IPS DF 6.9 (cell line): ENCODE results near the gene HACE1.
"Not testable (repeated sequence)": the region's sequence is repeated elsewhere in the genome, so short reads cannot be mapped to it uniquely, and the experiment has no call there.

Experiments used
- DNase-seq: peaks from one replicate; pipeline ENCODE4 v3.0.0-alpha.2; 2013; ENCODE audit warnings: low read depth, low spot score
- H3K27ac ChIP-seq: one replicate; pipeline ENCODE4 v1.5.1; 2013; ENCODE audit warnings: low read length, control low read depth
- H3K27me3 ChIP-seq: 2 replicates; pipeline ENCODE4 v1.6.1; 2013; ENCODE audit warnings: mild to moderate bottlenecking, low read length; ENCODE audit not compliant: control insufficient read depth, insufficient read depth
- H3K36me3 ChIP-seq: 2 replicates; pipeline ENCODE4 v1.6.1; 2013; ENCODE audit warnings: low read length; ENCODE audit not compliant: control insufficient read depth, insufficient read depth
- H3K4me1 ChIP-seq: 2 replicates; pipeline ENCODE4 v1.6.1; 2013; ENCODE audit warnings: low read length; ENCODE audit not compliant: control insufficient read depth, insufficient read depth
- H3K4me3 ChIP-seq: 2 replicates; pipeline ENCODE4 v1.5.1; 2013; ENCODE audit warnings: mild to moderate bottlenecking, low read length
- H3K9me3 ChIP-seq: 2 replicates; pipeline ENCODE4 v1.6.1; 2013; ENCODE audit warnings: low read length, inconsistent platforms; ENCODE audit not compliant: control insufficient read depth, insufficient read depth
- WGBS: extraction: QIAGEN DNeasy Blood & Tissue Kit; methylation state at CpG from one replicate; pipeline ENCODE4 v1.1.7; 2013; ENCODE audit warnings: mixed read lengths, missing lambda C conversion rate; ENCODE audit not compliant: insufficient read length, insufficient coverage; 5-methylcytosine and 5-hydroxymethylcytosine counted together

Gene HACE1

GRCh38 chr6:104739124-104739523, 120.6 kb downstream of the HACE1 start:
- not testable (repeated sequence) for H3K27me3 ChIP-seq, DNase-seq, H3K36me3 ChIP-seq, H3K4me1 ChIP-seq, H3K27ac ChIP-seq, H3K4me3 ChIP-seq, H3K9me3 ChIP-seq
- WGBS = no CpG with 5 or more reads among the region's 3 CpGs

DNA sequence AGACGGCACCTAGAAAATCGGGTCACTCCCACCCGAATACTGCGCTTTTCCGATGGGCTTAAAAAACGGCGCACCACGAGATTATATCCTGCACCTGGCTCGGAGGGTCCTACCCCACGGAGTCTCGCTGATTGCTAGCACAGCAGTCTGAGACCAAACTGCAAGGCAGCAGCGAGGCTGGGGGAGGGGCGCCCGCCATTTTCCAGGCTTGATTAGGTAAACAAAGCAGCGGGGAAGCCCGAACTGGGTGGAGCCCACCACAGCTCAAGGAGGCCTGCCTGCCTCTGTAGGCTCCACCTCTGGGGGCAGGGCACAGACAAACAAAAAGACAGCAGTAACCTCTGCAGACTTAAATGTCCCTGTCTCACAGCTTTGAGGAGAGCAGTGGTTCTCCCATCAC, 122.2 kb downstream of the HACE1 start:
- not testable (repeated sequence) for H3K36me3 ChIP-seq, H3K4me3 ChIP-seq, H3K27ac ChIP-seq, DNase-seq, H3K27me3 ChIP-seq, H3K4me1 ChIP-seq, H3K9me3 ChIP-seq
- no CpG with 5 or more reads among the region's 16 CpGs for whole genome bisulfite sequencing

GRCh38 chr6:104736545-104736944, 123.2 kb downstream of the HACE1 start:
- no peak overlapping the region for H3K27ac ChIP-seq
- H3K27me3 ChIP-seq = no peaks in the 10 kb centered on the region
- H3K36me3 ChIP-seq = no peaks in the 10 kb centered on the region
- DNase-seq = no peak
- no CpG with 5 or more reads among the region's 1 CpG for WGBS
- H3K4me3 ChIP-seq = no peak overlapping the region
- H3K4me1 ChIP-seq = no peaks in the 10 kb centered on the region
- no peaks in the 10 kb centered on the region for H3K9me3 ChIP-seq

GRCh38 chr6:104730450-104730849, 129.3 kb downstream of the HACE1 start:
- H3K4me1 ChIP-seq = no peaks in the 10 kb centered on the region
- no peaks in the 10 kb centered on the region for H3K36me3 ChIP-seq
- no peak overlapping the region for H3K4me3 ChIP-seq
- no peak overlapping the region for H3K27ac ChIP-seq
- DNase-seq = no peak
- no peaks in the 10 kb centered on the region for H3K9me3 ChIP-seq
- no peaks in the 10 kb centered on the region for H3K27me3 ChIP-seq
- WGBS = no CpG with 5 or more reads among the region's 2 CpGs

DNA sequence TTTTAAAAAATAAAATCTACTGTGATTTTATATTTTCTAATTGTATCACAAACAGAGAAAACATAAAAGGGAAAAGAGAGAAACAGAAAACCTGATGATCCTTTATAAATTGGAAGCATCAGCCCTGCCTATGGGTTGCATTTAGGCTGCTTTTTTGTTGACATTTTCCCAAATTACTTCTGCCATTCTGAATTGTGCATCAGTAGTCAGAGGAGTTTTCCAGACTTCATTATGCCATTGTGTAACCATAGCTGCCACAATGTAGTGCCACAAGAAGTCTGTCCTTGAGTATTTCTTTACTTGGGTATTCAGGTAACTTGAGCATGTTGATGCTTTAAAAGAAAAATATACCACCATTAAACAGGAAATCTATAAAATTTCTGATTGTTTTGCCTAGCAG, 130.3 kb downstream of the HACE1 start:
- H3K4me1 ChIP-seq = no peaks in the 10 kb centered on the region
- H3K27me3 ChIP-seq = no peaks in the 10 kb centered on the region
- no peak overlapping the region for H3K4me3 ChIP-seq
- no peaks in the 10 kb centered on the region for H3K9me3 ChIP-seq
- H3K36me3 ChIP-seq = no peaks in the 10 kb centered on the region
- H3K27ac ChIP-seq = no peak overlapping the region
- no peak for DNase-seq

DNA sequence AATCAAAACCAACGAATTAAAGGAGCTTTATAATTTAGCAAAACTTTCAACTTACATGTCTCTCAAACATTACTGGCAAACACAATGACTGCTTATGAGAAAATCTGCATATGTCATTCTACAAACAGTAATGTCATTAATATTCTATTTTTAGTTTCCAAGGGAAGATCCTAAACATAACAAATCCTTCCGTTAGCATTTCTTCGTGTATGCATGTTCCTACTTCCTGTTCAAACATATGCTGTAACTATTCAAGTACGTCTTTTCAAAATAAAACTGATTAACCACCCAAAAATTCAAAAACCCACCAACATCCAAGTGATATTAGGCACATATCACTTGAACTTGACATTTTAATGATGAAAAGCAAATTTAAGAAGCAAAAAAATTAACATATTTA, 131.3 kb downstream of the HACE1 start:
- H3K27me3 ChIP-seq = no peaks in the 10 kb centered on the region
- H3K4me1 ChIP-seq = no peaks in the 10 kb centered on the region
- no peak overlapping the region for H3K4me3 ChIP-seq
- WGBS = 100% methylated on average over 1 of the region's 4 CpGs
- no peak overlapping the region for H3K27ac ChIP-seq
- DNase-seq = no peak
- H3K36me3 ChIP-seq = no peaks in the 10 kb centered on the region
- no peaks in the 10 kb centered on the region for H3K9me3 ChIP-seq

- WGBS = no CpG with 5 or more reads among the region's 1 CpG
- Histone ChIP-seq H3K27ac (no peak overlapping the region), H3K4me1 (no peaks in the 10 kb centered on the region), H3K27me3 (0 out of 2 replicates have a peak, but pooled peaks cover 1% of the 10 kb centered on the region), H3K9me3 (no peaks in the 10 kb centered on the region), H3K36me3 (no peaks in the 10 kb centered on the region), H3K4me3 (no peak overlapping the region)
- no peak for DNase-seq
These were observed 141.0 kb downstream of the HACE1 start for GRCh38 chr6:104718672-104719071.

GRCh38 chr6:104716858-104717257, 142.9 kb downstream of the HACE1 start:
- no peaks in the 10 kb centered on the region for H3K36me3 ChIP-seq
- no peak overlapping the region for H3K27ac ChIP-seq
- no peaks in the 10 kb centered on the region for H3K4me1 ChIP-seq
- no peak for DNase-seq
- H3K4me3 ChIP-seq = no peak overlapping the region
- WGBS = no CpG with 5 or more reads among the region's 4 CpGs
- H3K27me3 ChIP-seq = 0 out of 2 replicates have a peak, but pooled peaks cover 1% of the 10 kb centered on the region
- H3K9me3 ChIP-seq = no peaks in the 10 kb centered on the region

DNA sequence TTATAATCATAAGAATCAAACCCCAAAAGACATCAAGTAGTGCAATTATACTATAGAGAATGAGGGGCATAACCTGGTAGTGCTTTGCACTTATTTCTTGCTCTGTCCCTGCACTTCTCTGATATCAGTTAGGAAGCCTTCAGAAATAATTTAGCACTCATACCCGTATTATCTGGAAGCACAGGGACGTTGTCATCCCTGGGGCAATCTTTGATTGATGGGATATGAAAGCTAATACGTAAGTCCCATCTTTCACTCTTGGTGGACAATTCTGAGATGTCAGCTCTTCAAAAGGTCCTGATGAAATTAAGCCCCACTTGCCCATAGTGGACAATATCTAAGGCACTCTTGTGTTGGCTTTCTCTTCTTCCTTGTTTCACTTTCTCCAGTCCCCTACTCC, 144.9 kb downstream of the HACE1 start:
- WGBS = no CpG with 5 or more reads among the region's 3 CpGs

DNA sequence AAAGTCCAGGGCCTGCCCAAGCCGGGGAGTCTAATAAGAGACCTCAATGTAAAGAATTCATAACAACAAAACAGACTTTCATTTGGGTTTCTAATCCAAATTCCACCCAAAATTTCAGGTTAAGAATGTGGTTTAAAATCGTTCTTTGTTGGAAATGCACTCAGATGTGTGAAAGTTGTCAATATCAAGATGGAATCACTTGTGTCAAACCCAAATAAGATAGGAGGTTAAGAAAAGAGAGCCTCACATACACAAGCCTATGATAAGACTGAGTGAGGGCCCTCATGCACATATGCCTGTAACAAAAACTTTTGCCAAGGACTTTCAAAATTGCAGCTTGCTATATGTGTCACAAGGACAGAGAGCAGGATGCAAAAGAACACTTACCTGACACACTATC, 145.7 kb downstream of the HACE1 start:
- no peak overlapping the region for H3K4me3 ChIP-seq
- no peak overlapping the region for H3K27ac ChIP-seq
- no peak for DNase-seq
- H3K4me1 ChIP-seq = no peaks in the 10 kb centered on the region
- H3K36me3 ChIP-seq = no peaks in the 10 kb centered on the region
- no peaks in the 10 kb centered on the region for H3K9me3 ChIP-seq
- no peaks in the 10 kb centered on the region for H3K27me3 ChIP-seq
- WGBS = no CpG with 5 or more reads among the region's 2 CpGs

More for the DNA sequence above, 144.9 kb downstream of the HACE1 start:
- H3K4me1 ChIP-seq = no peaks in the 10 kb centered on the region
- H3K4me3 ChIP-seq = no peak overlapping the region
- H3K27me3 ChIP-seq = no peaks in the 10 kb centered on the region
- H3K27ac ChIP-seq = no peak overlapping the region
- no peak for DNase-seq
- no peaks in the 10 kb centered on the region for H3K36me3 ChIP-seq
- no peaks in the 10 kb centered on the region for H3K9me3 ChIP-seq

GRCh38 chr6:104711371-104711770, 148.3 kb downstream of the HACE1 start:
- H3K4me1 ChIP-seq = no peaks in the 10 kb centered on the region
- WGBS = no CpG with 5 or more reads among the region's 4 CpGs

More at GRCh38 chr6:104711371-104711770, 148.3 kb downstream of the HACE1 start:
- no peaks in the 10 kb centered on the region for H3K27me3 ChIP-seq
- H3K9me3 ChIP-seq = no peaks in the 10 kb centered on the region
- no peak overlapping the region for H3K4me3 ChIP-seq
- DNase-seq = no peak
- no peaks in the 10 kb centered on the region for H3K36me3 ChIP-seq
- no peak overlapping the region for H3K27ac ChIP-seq
